NCI-H748 treated with DMSO at 0.1 percent for 48 hours (cell line): Measurements from ENCODE around the gene SH3TC1.

Experiments used
- DNase-seq: peaks from one replicate; lab custom pipeline; 2025; lab: John Stamatoyannopoulos, UW

Gene SH3TC1

GRCh38 chr4:8164194-8164565 lies 34.9 kb upstream of the SH3TC1 start:
- DNase-seq = no peak

DNA sequence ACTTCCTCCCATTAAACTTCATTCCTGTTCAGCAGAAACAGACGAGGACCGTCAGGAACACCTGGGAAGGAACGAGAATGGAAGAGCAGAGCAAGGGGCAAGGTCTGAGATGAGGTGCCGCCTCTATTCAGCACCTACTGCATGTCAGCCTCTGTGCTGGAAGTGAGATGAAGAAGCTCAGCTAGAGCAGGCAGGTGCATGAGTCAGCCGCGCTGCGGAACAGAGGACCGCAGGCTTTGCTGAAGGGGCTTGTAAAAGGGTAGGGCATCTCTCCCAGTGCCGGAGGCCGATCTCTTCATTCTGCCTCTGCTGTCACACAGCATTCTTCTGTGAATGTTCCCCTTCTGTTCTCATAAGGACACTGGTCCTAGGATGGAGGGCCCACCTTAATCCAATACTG lies 34.4 kb upstream of the SH3TC1 start:
- DNase-seq = no peak

DNA sequence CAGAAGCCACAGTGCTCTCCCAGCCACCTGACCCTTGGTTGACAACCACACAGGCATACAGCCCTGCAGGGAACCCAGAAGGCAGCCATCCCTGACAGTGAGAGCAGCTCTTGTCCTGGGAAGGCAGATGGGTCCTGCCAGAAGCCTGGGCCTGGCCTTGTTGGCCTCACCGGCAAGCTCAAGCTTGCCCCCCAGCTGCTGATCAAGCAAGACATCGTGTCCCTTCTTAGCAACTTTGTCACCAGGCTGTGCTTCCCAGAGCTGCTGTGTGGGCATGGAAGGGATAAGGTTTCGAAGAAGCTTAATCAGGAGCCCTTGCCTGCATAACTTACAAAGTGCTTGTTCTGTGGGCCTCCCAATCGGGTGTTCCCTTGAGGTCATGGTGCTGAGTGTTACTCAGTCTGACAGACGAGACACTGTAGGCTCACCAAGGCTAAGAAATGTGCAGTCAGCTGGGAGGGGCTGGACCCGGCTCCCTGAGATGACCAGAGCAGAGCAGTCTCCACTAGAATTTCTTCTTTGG lies 33.7 kb upstream of the SH3TC1 start:
- DNase-seq = no peak

DNA sequence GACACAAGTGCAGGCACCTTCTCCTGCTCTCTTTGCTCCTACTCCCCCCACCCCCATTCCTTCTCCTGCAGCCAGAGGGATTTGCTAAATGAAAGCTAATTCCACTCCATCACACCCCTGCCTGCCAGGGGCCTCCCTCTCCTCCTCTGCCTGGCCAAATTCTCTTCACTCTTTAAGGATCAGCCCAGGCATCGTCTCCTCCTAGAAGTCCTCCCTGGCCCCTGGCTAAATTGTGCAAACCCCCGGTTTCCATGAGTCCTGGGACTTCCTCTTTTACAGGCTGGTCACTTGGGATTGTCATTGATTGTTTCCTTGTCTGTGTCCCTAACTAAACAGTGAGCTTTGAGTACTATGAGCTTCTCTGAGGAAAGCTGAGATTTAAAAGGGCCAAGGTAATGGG lies 31.8 kb upstream of the SH3TC1 start:
- DNase-seq = no peak

- no peak for DNase-seq
Observed at GRCh38 chr4:8167815-8168214, 31.3 kb upstream of the SH3TC1 start.

DNA sequence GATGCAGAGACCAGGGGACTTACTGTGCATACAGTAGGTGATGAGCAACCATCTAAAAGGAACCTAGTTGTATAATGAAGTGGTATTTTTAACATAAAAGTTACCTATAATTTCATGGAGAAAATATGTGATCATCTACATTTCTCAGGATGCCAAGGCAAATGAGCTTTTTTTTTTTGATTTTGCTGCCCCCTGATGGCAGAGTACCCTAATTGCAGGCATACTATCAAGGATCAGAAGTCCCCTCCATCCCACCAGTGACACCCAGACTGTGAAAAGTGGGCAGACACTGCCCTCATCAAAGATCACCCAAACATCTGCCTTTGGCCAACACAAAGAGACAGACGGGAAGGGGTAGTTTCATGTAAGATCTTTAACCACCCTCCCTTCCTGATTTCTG lies 30.9 kb upstream of the SH3TC1 start:
- no peak for DNase-seq

GRCh38 chr4:8168832-8169598 lies 30.1 kb upstream of the SH3TC1 start:
- no peak for DNase-seq

- no peak for DNase-seq
Observed at GRCh38 chr4:8169763-8170162, 29.3 kb upstream of the SH3TC1 start.

- DNase-seq = no peak
Observed at GRCh38 chr4:8170341-8170740, 28.7 kb upstream of the SH3TC1 start.

DNA sequence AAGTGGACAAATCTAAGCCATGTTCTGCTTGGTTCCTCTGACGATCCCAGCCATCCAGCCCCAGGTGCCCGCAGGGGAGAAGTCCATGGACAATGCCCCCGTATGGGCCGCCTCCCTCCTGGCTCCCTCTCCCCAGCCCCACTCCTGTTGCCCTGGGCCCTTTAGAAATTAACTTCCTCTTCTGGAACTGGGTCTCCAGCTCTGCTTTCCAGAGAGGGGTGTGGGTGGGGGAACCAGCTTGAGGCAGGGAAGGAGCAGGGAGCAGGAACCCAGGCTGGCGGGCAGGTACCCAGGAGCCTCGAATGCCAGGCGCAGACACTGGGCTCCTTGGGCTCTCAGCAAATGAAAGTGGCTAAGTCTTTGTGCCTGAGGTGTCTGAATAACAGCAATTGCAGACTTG lies 27.8 kb upstream of the SH3TC1 start:
- DNase-seq = no peak

GRCh38 chr4:8171984-8172924 lies 26.8 kb upstream of the SH3TC1 start:
- DNase-seq = no peak

DNA sequence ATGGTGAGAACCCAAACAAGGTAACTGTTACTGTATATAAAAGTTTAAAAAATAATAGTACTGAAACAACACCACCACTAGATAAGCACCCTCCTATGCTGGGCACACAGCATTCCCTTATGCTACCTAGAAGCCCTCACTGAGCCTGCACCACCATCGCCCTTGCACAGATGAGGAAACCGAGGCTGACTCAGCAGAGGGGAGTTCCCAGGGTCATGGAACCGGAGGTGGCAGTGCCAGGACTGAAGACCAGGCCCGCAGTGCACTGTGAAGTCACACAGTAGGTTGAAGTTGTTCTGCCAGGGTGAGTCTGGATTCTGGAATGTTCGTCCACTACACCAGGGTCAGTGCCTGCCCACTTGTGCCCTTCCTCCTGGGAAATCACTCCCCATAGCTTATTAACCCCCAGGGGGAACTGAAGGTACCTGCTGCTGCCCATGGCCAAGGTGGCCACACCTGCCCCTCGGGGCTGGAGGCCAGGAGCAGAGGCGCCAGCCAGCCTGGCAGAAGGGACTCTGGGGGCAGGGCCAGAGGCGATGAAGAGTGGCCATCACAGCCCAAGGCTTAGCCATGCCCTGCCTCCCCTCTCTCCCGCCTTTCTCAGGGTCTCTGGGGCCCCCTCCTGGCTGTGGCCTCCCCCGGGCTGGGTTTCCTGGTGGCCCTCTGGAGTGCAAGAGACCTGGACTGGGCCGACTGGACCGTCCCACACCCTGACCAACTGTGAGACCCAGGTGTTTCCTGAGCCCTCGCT lies 25.4 kb upstream of the SH3TC1 start:
- no peak for DNase-seq

DNA sequence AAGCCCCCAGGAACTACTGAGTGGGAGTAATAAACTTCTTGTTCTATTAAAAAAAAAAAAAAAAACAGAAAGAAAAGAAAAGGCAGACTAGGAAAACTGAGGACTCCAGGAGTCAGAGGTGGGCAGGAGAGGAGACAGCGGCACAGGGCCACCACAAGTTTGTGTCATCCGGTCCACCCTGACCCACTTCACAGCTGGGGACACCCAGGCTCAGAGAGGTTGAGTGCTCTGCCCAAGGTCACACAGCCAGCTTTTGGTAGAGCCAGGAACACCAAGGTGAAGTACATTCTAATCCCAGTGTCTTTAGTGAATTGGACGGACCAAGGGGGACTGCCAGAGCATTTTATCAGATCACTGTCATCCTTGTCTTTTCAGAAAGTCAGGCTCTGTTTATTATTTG lies 24.1 kb upstream of the SH3TC1 start:
- no peak for DNase-seq

DNA sequence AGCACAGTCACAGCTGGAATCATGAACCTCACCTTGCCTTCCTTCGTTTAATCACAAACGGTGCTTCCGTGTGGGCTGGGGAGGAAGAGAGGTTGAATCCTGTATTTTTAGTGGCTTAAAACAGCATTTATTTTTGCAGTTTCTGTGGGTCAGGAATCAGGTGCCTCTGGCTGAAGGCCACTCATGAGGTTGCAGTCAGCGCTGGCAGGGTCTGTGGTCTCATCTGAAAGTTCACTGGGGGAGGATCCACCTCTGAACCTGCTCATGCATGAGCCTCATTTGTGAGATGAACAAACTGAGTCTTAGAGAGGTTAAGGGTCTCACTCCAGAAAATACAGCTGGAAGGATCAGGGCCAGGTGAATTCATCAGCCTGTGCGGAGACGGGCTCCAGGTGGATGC lies 23.4 kb upstream of the SH3TC1 start:
- DNase-seq = no peak

- peak; percentile 18 for DNase-seq
Observed at GRCh38 chr4:8176547-8177399, 22.3 kb upstream of the SH3TC1 start.

- no peak for DNase-seq
Observed at GRCh38 chr4:8177552-8177951, 21.5 kb upstream of the SH3TC1 start.

DNA sequence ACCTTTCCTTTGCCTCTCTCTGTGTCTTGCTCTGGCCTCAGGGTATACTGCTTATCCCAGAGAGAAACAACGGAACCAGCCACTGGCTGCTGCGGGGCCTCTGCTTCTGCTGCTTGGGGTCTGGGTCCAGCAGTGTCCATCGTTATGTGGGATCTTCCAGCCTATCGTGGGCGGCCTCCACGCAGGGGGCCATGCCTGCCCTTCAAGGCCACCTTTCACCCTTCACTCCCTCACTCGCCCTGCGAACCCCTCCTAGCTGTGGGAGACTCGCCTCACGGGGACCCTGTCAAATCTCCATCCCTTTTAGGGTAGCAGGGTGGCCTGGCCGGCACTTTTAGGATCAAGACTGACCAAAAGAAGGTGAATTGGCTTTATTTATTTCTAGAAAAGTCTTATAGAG lies 21.1 kb upstream of the SH3TC1 start:
- no peak for DNase-seq

- no peak for DNase-seq
Observed at GRCh38 chr4:8179074-8179473, 20.0 kb upstream of the SH3TC1 start.

GRCh38 chr4:8179771-8180170 lies 19.3 kb upstream of the SH3TC1 start:
- DNase-seq = no peak

DNA sequence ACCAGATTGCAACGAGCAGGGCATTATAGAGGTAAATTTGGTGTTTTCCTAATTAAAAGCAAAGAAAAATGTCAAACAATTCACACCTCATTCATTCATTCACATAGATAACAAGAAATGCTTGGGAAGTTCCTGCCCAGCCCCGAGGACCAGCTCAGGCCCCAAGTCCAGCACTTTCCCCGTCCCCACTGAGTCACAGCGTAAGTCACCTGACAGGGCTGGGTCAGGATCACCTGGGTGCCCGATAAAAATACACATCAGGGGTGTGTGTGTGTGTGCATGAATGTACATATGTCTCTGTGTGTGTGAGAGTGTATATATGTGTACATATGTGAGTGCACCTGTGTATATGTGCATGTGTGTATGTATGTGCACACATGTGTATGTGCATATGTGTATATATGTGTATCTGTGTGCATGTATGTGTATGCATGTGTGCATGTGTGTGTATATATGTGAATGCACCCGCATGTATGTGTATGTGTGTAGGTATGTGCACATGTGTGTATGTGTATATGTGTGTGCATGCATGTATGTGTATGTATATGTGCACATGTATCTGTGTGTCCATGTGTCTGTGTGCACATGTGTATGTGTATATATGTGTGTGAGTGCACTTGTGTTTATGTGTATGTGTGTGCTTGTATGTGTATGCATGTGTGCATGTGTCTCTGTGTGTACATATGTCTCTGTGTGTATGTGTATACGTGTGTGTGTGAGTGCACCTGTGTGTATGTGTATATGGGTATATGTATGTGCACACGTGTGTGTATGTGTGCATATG lies 18.6 kb upstream of the SH3TC1 start:
- no peak for DNase-seq

- DNase-seq = no peak
Observed at GRCh38 chr4:8181119-8181518, 18.0 kb upstream of the SH3TC1 start.
